HAP-1 (cell line): ENCODE results near the gene ABL2.
"Not testable (repeated sequence)": the region's sequence is repeated elsewhere in the genome, so short reads cannot be mapped to it uniquely, and the experiment has no call there.

ENCODE experiments used
- DNase-seq, 2 experiments: peaks; one replicate each; pipeline ENCODE4 v3.0.0-alpha.2; 2016 to 2020; ENCODE audit warnings: low spot score in 2 of 2
- H3K27me3 ChIP-seq: fragments of 250-450 bp; sonication (Bioruptor Pico); 2 replicates; pipeline ENCODE4 v1.5.1; 2020; ENCODE audit warnings: low read depth, mild to moderate bottlenecking, moderate library complexity
- H3K36me3 ChIP-seq: fragments of 250-450 bp; sonication (Bioruptor Pico); replicated peaks from 2 replicates; pipeline ENCODE4 v1.5.1; 2020; ENCODE audit warnings: mild to moderate bottlenecking
- H3K4me1 ChIP-seq: fragments of 250-450 bp; sonication (Bioruptor Pico); 2 replicates; pipeline ENCODE4 v1.5.1; 2020; ENCODE audit warnings: mild to moderate bottlenecking
- H3K4me3 ChIP-seq: fragments of 250-450 bp; sonication (Bioruptor Pico); 2 replicates; pipeline ENCODE4 v1.5.1; 2020; ENCODE audit warnings: mild to moderate bottlenecking, moderate library complexity
- H3K9me3 ChIP-seq: fragments of 250-450 bp; sonication (Bioruptor Pico); 2 replicates; pipeline ENCODE4 v1.5.1; 2020; ENCODE audit warnings: mild to moderate bottlenecking, moderate library complexity
- in situ Hi-C: fragments of 300-500 bp; cut with MboI; formaldehyde crosslinking; loops from 3 replicates; pipeline ENCODE4 v1.14.3; 2020; ENCODE audit warnings: low sequenced_read_pairs, inconsistent platforms, mixed read lengths

ABL2 gene

DNA sequence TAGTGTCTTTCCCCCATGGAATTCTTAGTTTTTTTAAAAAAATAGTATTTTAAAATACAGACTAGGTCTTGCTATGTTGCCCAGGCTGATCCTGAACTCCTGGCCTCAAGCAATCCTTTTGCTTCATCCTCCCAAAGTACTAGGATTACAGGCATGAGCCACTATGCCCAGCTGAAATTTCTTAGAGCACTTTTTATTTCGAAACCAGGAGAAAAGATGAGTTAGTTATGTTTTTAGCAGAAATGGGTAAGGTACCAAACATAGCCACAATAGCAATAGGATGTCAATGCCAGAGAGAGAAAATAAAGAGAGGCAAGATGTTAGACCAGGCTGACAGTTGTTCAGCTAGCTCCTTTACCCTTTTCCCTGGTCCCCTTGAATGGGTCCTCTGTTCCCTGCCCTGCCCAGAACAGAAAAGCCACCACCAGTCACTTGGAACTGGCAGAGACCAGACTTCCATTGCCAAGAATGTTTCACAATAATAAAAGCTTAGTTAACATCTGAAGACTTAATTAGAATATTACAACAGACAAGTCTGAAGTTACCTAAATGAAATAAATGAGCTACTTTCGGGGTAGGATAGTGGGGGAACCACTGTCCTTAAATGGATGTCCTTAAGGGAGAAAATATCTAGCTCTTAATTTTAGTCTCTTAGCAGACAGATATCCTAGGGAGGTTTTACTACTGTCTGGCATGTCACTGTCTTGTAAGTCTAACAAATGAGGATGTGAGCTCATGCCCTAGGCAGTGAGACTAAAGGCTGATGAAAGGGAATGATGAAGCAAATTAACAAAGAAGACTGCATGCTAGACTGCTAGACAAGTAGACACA is 54.3 kb downstream of the ABL2 start:
- in situ Hi-C loops = no loop called here
- no peak overlapping the region for H3K4me3 ChIP-seq
- DNase-seq = no peak
- peaks cover 13% of the 10 kb centered on the region for H3K4me1 ChIP-seq
- no peaks in the 10 kb centered on the region for H3K27me3 ChIP-seq
- no peaks in the 10 kb centered on the region for H3K36me3 ChIP-seq
- no peaks in the 10 kb centered on the region for H3K9me3 ChIP-seq

DNA sequence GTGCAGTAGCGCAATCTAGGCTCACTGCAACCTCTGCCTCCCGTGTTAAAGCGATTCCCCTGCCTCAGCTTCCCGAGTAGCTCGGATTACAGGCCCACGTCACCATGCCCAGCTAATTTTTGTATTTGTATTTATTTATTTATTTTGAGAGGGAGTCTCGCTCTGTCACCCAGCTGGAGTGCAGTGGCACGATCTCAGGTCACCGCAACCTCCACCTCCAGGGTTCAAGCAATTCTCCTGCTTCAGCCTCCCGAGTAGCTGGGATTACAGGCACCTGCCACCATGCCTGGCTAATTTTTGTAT is 59.1 kb downstream of the ABL2 start:
- H3K36me3 ChIP-seq, in situ Hi-C loops, DNase-seq, H3K4me3 ChIP-seq, H3K9me3 ChIP-seq, H3K27me3 ChIP-seq: not testable (repeated sequence)
- peaks cover 18% of the 10 kb centered on the region for H3K4me1 ChIP-seq

DNA sequence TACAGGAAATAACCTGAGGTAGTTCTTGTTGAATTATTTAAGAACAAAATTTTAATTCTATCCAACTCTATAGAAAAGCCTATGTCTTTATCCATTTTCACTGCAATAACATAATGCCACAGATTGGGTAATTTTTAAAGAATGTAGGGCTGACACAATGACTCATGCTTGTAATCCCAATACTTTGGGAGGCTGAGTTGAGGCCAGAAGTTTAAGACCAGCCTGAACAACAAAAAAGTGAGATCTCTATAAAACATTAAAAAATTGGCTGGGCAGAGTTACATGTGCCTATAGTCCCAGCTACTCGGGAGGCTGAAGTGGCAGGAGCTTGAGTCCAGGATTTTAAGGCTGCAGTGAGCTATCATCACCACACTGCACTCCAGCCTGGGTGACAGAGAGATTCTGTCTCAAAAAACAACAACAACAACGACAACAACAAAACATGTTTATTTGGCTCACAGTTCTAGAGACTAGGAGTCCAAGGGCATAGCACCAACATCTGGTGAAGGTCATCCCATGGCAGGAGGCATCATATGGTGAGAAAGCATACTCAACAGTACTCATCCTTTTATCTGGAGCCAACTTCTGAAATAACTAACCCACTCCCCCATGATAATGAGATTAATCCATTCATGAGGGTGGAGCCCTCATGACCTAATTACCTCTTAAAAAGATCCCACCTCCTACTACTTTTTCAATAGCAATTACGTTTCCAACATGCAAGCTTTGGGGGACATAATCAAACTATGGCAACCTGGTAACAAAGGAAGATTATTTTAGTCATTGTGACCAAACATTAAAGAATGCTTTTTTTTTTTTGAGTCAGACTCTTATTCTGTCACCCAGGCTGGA is 59.6 kb downstream of the ABL2 start:
- H3K36me3 ChIP-seq = no peaks in the 10 kb centered on the region
- no peaks in the 10 kb centered on the region for H3K27me3 ChIP-seq
- in situ Hi-C loops = no loop called here
- peaks cover 19% of the 10 kb centered on the region for H3K4me1 ChIP-seq
- H3K4me3 ChIP-seq = no peak overlapping the region
- DNase-seq = no peak
- no peaks in the 10 kb centered on the region for H3K9me3 ChIP-seq

DNA sequence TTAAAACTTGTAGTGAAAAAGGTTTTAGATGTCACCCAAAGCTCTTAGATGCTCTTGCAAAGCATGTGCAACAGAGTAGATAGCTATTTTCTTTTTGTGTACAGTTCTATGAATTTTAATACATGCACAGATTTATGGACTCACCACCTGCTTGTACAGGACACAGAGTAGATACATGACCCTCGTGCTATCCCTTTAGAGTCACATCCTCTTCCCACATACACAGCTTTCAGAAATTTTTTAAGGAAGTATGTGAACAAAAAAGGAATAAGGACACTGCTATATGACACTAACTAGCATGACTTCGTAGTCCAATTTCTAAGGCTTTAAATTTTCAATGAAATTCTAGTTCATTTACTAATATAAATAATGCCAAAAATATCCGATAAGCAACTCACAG is 60.9 kb downstream of the ABL2 start:
- Histone ChIP-seq H3K4me3 (no peak overlapping the region), H3K9me3 (no peaks in the 10 kb centered on the region), H3K36me3 (no peaks in the 10 kb centered on the region), H3K4me1 (peaks cover 28% of the 10 kb centered on the region), H3K27me3 (no peaks in the 10 kb centered on the region)
- no peak for DNase-seq
- in situ Hi-C loops = no loop called here

DNA sequence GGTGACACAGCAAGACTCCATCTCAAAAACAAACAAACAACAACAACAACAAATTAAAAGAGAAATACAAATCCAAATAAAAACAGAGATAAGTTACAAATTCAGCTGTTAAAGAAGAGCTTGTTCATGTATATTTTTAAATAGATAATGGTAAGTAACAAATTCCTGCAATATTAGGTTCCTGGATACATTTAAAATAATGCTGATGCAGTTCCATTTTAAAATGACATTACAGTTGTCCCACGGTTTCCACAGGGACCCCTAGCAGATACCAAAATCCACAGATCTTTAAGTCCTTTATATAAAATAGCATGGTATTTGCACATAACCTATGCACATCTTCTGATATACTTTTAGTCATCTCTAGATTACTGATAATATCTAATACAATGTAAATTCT is 61.5 kb downstream of the ABL2 start:
- Histone ChIP-seq H3K4me3 (no peak overlapping the region), H3K27me3 (no peaks in the 10 kb centered on the region), H3K36me3 (no peaks in the 10 kb centered on the region), H3K9me3 (no peaks in the 10 kb centered on the region), H3K4me1 (peaks cover 31% of the 10 kb centered on the region)
- no peak for DNase-seq
- in situ Hi-C loops = no loop called here

DNA sequence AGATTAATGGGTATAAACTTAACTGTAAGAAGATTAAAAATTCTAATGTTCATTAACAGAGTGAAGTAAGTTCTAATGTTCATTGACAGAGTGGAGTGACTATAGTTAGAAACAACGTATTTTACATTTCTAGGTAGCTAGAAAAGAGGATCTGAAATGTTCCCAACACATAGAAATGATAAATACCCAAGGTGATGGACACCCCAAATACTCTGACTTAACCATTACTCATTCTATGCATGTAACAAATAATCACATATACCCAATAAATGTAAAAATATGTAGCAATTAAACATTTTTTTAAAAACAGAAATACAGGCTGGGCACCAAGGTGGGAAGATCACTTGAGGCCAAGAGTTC is 62.1 kb downstream of the ABL2 start:
- Histone ChIP-seq H3K4me3 (no peak overlapping the region), H3K4me1 (peaks cover 34% of the 10 kb centered on the region), H3K36me3 (no peaks in the 10 kb centered on the region), H3K27me3 (no peaks in the 10 kb centered on the region), H3K9me3 (no peaks in the 10 kb centered on the region)
- in situ Hi-C loops = no loop called here
- no peak for DNase-seq

DNA sequence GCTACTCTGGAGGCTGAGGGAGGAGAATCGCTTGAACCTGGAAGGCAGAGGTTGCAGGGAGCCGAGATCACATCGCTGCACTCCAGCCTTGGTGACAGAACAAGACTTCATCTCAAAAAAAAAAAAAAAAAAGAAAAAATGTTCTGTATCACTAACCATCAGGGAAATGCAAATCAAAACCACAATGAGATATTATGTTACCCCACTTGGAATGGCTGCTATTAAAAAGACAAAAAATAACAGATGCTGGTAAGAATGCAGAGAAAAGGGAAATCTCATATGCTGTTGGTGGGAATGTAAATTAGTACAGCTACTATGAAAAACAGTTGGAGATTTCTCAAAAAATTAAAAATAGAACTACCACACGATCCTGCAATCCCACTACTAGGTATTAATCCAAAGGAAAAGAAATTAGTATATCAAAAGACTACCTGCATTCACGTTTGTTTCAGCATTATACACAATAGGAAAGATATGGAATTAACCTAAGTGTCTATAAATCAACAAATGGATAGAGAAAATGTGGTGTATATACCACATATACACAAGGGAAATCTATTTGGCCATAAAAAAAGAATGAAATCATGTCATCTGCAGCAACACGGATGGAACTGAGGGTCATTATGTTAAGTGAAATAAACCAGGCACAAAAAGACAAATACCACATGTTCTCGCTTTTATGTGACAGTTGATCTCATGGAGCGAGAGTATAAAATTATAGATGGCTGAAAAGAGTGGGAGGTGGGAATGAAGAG is 62.6 kb downstream of the ABL2 start:
- in situ Hi-C loops = no loop called here

DNA sequence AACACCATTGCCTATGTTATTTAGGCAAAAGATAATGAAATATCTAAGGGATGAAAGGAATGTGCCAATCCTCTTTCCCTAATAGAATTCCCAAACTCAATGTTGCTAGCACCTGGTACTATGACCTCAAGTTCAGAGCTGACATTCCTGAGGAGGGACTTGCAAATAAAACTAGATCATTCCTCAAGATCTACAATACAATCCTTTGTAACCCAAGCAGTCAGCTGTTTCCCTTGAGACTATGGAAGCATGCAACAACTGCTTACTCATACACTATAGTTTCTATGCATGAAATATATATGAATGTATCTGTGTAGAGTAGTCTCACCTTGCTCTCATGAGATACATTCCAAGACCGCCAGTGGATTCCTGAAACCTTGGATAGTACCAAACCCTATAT is 65.0 kb downstream of the ABL2 start:
- DNase-seq = peak; percentile 13 to 39
- H3K4me1 ChIP-seq = peaks cover 34% of the 10 kb centered on the region
- in situ Hi-C loops = no loop called here

More for the DNA sequence above, 62.6 kb downstream of the ABL2 start:
- H3K27me3 ChIP-seq = no peaks in the 10 kb centered on the region
- no peaks in the 10 kb centered on the region for H3K36me3 ChIP-seq
- H3K9me3 ChIP-seq = no peaks in the 10 kb centered on the region
- H3K4me3 ChIP-seq = no peak overlapping the region
- DNase-seq = no peak
- H3K4me1 ChIP-seq = peaks cover 34% of the 10 kb centered on the region

DNA sequence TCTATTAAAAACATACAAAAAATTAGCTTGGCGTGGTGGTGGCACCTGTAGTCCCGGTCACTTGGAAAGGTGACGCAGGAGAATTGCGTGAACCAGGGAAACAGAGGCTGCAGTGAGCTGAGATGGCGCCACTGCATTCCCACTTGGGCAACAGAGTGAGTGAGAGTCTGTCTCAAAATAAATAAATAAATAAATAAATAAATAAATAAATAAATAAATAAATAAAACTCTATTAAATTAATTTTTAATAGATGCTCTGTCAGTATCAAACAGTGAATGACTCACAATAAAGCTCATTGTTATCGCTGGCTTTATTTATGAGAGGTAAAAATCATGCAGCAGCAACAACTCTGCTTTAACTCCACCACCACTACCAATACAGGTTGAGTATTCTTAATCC is 72.8 kb downstream of the ABL2 start:
- no peak for DNase-seq
- Histone ChIP-seq H3K9me3 (no peaks in the 10 kb centered on the region), H3K36me3 (no peaks in the 10 kb centered on the region), H3K27me3 (no peaks in the 10 kb centered on the region), H3K4me1 (no peaks in the 10 kb centered on the region), H3K4me3 (no peak overlapping the region)
- in situ Hi-C loops = no loop called here

More for the DNA sequence above, 65.0 kb downstream of the ABL2 start:
- Histone ChIP-seq H3K27me3 (no peaks in the 10 kb centered on the region), H3K9me3 (no peaks in the 10 kb centered on the region), H3K36me3 (no peaks in the 10 kb centered on the region), H3K4me3 (no peak overlapping the region)

DNA sequence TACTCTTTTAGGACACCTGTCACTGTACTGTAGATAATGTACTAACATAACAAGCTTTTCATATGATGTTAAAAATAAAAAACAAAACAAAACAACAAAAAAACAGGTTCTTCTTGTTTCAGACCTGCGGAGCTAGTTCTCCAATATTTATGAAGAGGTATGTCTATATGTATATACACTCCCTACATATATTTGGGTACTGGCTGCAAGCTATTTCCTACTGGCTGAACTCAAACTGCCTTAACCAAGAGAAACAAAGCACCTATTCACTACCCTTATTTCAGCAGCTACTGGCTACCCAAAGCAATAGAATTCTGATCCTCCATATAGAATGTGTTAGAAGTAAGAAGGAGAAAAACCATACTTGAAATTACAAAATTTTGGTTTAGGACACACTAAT is 73.5 kb downstream of the ABL2 start:
- H3K27me3 ChIP-seq = no peaks in the 10 kb centered on the region
- no peaks in the 10 kb centered on the region for H3K4me1 ChIP-seq
- no peaks in the 10 kb centered on the region for H3K36me3 ChIP-seq
- DNase-seq = no peak
- in situ Hi-C loops = no loop called here
- H3K9me3 ChIP-seq = no peaks in the 10 kb centered on the region
- H3K4me3 ChIP-seq = no peak overlapping the region

DNA sequence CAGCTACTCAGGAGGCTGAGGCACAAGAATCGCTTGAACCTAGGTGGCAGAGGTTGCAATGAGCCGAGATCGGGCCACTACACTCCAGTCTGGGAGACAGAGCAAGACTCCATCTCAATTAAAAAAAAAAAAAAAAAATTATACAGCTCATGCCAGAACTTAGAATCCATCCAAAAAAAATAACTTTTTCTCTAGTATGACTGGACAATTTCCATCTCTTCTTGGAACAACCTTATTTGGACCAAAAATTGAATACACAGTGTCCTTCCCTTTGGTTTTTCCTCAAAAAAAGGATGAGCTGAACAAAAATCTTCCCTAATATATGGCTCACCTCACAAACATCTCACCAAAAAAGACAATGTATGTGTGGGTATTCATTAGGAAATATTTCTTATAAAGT is 73.9 kb downstream of the ABL2 start:
- Histone ChIP-seq H3K36me3 (no peaks in the 10 kb centered on the region), H3K4me3 (no peak overlapping the region), H3K9me3 (no peaks in the 10 kb centered on the region), H3K4me1 (no peaks in the 10 kb centered on the region), H3K27me3 (no peaks in the 10 kb centered on the region)
- DNase-seq = no peak
- in situ Hi-C loops = no loop called here

DNA sequence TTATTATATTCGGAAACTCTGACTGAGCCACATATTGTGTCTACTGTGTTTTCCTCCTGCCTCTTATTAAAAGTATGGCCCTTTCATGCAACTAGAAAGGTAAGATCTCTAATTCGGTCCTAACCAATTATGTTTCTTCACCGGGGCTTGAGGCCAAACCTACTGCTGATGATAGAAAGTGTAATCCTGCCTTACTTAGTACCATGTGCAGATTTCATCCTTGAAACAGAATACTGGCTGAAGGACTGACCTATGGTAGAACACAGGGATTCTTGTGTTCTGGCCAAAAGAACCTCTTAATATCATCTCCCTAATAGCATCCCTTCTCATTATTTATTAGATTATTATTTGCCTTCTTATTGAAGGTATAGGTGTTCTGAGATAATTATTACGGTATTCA is 75.0 kb downstream of the ABL2 start:
- no peaks in the 10 kb centered on the region for H3K9me3 ChIP-seq
- DNase-seq = no peak
- no peaks in the 10 kb centered on the region for H3K4me1 ChIP-seq
- H3K27me3 ChIP-seq = no peaks in the 10 kb centered on the region
- H3K4me3 ChIP-seq = no peak overlapping the region
- no peaks in the 10 kb centered on the region for H3K36me3 ChIP-seq
- in situ Hi-C loops = no loop called here

DNA sequence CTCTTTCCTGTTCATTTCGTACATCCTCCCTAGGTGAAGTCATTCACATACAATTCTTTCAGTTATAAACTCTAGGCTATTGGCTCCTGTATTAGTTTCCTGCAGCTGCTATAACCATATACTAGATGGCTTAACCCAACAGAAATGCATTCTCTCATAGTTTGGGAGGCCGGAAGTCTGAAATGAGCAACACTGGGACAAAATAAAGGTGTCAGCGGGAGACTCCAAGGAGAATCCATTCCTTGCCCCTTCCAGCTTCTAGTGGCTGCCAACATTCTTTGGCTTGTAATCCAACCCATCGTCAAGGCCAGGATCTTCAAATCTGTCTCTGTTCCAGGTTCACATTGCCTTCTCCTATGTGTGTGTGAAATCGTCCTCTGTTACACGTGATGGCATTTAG is 76.3 kb downstream of the ABL2 start:
- no peaks in the 10 kb centered on the region for H3K36me3 ChIP-seq
- DNase-seq = no peak
- no peaks in the 10 kb centered on the region for H3K9me3 ChIP-seq
- H3K27me3 ChIP-seq = no peaks in the 10 kb centered on the region
- no peaks in the 10 kb centered on the region for H3K4me1 ChIP-seq
- H3K4me3 ChIP-seq = no peak overlapping the region
- in situ Hi-C loops = no loop called here
